Inflammatory macrophage treated with lipopolysaccharide for 1 hour (primary cell): ENCODE measurements around the gene BHLHE40.
"Not testable (repeated sequence)": the region's sequence is repeated elsewhere in the genome, so short reads cannot be mapped to it uniquely, and the experiment has no call there.

Source experiments
- DNase-seq, 2 donors: peaks; one replicate each; pipeline ENCODE4 v3.0.0-alpha.2; 2020 to 2022

Gene BHLHE40

GRCh38 chr3:4963669-4964570 is 15.3 kb upstream of the BHLHE40 start:
- peak in 1 of 2 donors; percentile 39 for DNase-seq

- not testable (repeated sequence) for DNase-seq
Observed at GRCh38 chr3:4966006-4966405, 13.2 kb upstream of the BHLHE40 start.

GRCh38 chr3:4967683-4968082 is 11.6 kb upstream of the BHLHE40 start:
- not testable (repeated sequence) for DNase-seq

- DNase-seq, result not testable (repeated sequence)
Observed at GRCh38 chr3:4971437-4971836, 7.8 kb upstream of the BHLHE40 start.

GRCh38 chr3:4971838-4972237 is 7.4 kb upstream of the BHLHE40 start:
- no peak for DNase-seq

- no peak for DNase-seq
Observed at GRCh38 chr3:4972652-4973643, 6.3 kb upstream of the BHLHE40 start.

GRCh38 chr3:4974154-4974553 is 5.1 kb upstream of the BHLHE40 start:
- no peak for DNase-seq

GRCh38 chr3:4976109-4976508 is 3.1 kb upstream of the BHLHE40 start:
- DNase-seq, result peak; percentile 82 to 85

- peak; percentile 92 to 99 for DNase-seq
Observed at GRCh38 chr3:4977001-4977852, 2.0 kb upstream of the BHLHE40 start.

- no peak for DNase-seq
Observed at GRCh38 chr3:4977853-4978203, 1.4 kb upstream of the BHLHE40 start.

GRCh38 chr3:4978204-4978965 is 852 bp upstream of the BHLHE40 start:
- peak; percentile 98 to 99 for DNase-seq

GRCh38 chr3:4978966-4979427 is 240 bp upstream of the BHLHE40 start:
- peak; percentile 94 to 98 for DNase-seq

GRCh38 chr3:4980229-4981203 is 1.3 kb downstream of the BHLHE40 start:
- peak; percentile 88 to 98 for DNase-seq

GRCh38 chr3:4981294-4981664 is 2.0 kb downstream of the BHLHE40 start:
- no peak for DNase-seq

- peak; percentile 87 to 91 for DNase-seq
Observed at GRCh38 chr3:4981665-4982494, 2.6 kb downstream of the BHLHE40 start.

GRCh38 chr3:4982773-4983738 is 3.8 kb downstream of the BHLHE40 start:
- no peak for DNase-seq

- peak; percentile 60 to 81 for DNase-seq
Observed at GRCh38 chr3:4983739-4984510, 4.7 kb downstream of the BHLHE40 start.
